NT2/D1 (cell line): Measurements from ENCODE around the gene TBCCD1.

Experiments used
- SUZ12 ChIP-seq: IDR thresholded peaks from 2 replicates; pipeline ENCODE4 v1.6.1; 2011; ENCODE audit not compliant: insufficient read length, insufficient read depth; ENCODE audit errors: extremely low read depth
- YY1 ChIP-seq: IDR thresholded peaks from 2 replicates; pipeline ENCODE4 v1.6.1; 2011; ENCODE audit not compliant: insufficient read length, insufficient read depth
- ZNF274 ChIP-seq: IDR thresholded peaks from 2 replicates; pipeline ENCODE4 v1.6.1; 2011; ENCODE audit warnings: mild to moderate bottlenecking, low read depth, low read length

GRCh38 chr3:186544281-186544680, 22.9 kb downstream of the TBCCD1 start, which contains the start of gene CRYGS:
- TF ChIP-seq ZNF274 (no peak), SUZ12 (no peak), YY1 (no peak)
